GM12878 (cell line): ENCODE results near the gene SLC51A. TPM values are rescaled to one million over a fixed set of nuclear protein-coding genes. Genes with fewer than 3 reads are reported as not detected.

ENCODE experiments used
- ATAC-seq: fragments of 200-7000 bp; cut with Tn5 transposase; 3 replicates; pipeline ENCODE4 v1.9.1; 2020; ENCODE audit warnings: mild to moderate bottlenecking, moderate library complexity
- BruUV-seq: library from RNA; stranded (reverse); fragments of 400-500 nt; replicated peaks from 2 replicates; lab custom pipeline; 2021; lab: Mats Ljungman, UMichigan
- CTCF ChIA-PET: fragments of 300-600 bp; sonication (Branson Sonifier 250); formaldehyde crosslinking; extraction: SDS; loops from one replicate; lab custom pipeline; 2021; ENCODE audit warnings: inconsistent platforms; lab: Yijun Ruan, JAX
- POLR2A ChIA-PET: fragments of 350-600 bp; formaldehyde crosslinking; extraction: SDS; loops from one replicate; lab custom pipeline; 2021; ENCODE audit warnings: inconsistent platforms; lab: Charles Lee
- RAD21 ChIA-PET: fragments of 300-600 bp; sonication (Branson Sonifier 250); formaldehyde crosslinking; loops from one replicate; lab custom pipeline; 2023; ENCODE audit warnings: antibody characterized with exemption; ENCODE audit not compliant: unreplicated experiment; lab: Charles Lee
- SMC1A ChIA-PET: fragments of 300-600 bp; sonication (Branson Sonifier 250); formaldehyde crosslinking; loops from one replicate; lab custom pipeline; 2023; ENCODE audit not compliant: unreplicated experiment, uncharacterized antibody; lab: Charles Lee
- DNase-seq: peaks from one replicate; pipeline ENCODE4 v3.0.0-alpha.2; 2011; ENCODE audit warnings: low read depth, low spot score
- FAIRE-seq: peaks from 3 replicates; lab custom pipeline; 2011; peaks lifted over from hg19 to GRCh38; lab: Jason Lieb, UNC
- H2AFZ ChIP-seq: 2 replicates; pipeline ENCODE4 v1.6.0; 2011; ENCODE audit warnings: low read depth, low read length, control low read depth; ENCODE audit not compliant: control insufficient read depth
- H3K27ac ChIP-seq: 2 replicates; pipeline ENCODE4 v1.5.1; 2011; ENCODE audit warnings: control low read depth; ENCODE audit not compliant: control insufficient read depth, insufficient read depth
- H3K27me3 ChIP-seq, 2 experiments: replicated peaks in 1 of 2; 2 replicates each; pipeline versions ENCODE4 v1.6.0 to v1.6.1; 2011; ENCODE audit warnings: low read length in 1 of 2; ENCODE audit not compliant: control insufficient read depth in 2 of 2, insufficient read depth in 2 of 2
- H3K36me3 ChIP-seq, 2 experiments: 2 replicates each; pipeline ENCODE4 v1.5.1; 2011; ENCODE audit warnings: low read length in 1 of 2; ENCODE audit not compliant: control insufficient read depth in 2 of 2, insufficient read depth in 2 of 2
- H3K4me1 ChIP-seq: 2 replicates; pipeline ENCODE4 v1.6.1; 2011; ENCODE audit warnings: mild to moderate bottlenecking, low read length, moderate library complexity, mixed read lengths; ENCODE audit not compliant: control insufficient read depth, insufficient read depth
- H3K4me2 ChIP-seq: 2 replicates; pipeline ENCODE4 v1.6.0; 2011; ENCODE audit warnings: control low read depth; ENCODE audit not compliant: control insufficient read depth, insufficient read depth
- H3K4me3 ChIP-seq: fragments of 200-600 bp; sonication (generic); 2 replicates; pipeline ENCODE4 v1.5.1; 2016
- H3K79me2 ChIP-seq: 2 replicates; pipeline ENCODE4 v1.6.0; 2011; ENCODE audit warnings: low read length; ENCODE audit not compliant: control insufficient read depth, insufficient read depth
- H3K9ac ChIP-seq: 2 replicates; pipeline ENCODE4 v1.8.0; 2011; ENCODE audit warnings: low read length, control low read depth, mixed read lengths; ENCODE audit not compliant: control insufficient read depth, insufficient read depth
- H3K9me3 ChIP-seq: replicated peaks from 3 replicates; pipeline ENCODE4 v1.5.1; 2011; ENCODE audit warnings: mild to moderate bottlenecking, low read length; ENCODE audit not compliant: control insufficient read depth, insufficient read depth
- H4K20me1 ChIP-seq: 2 replicates; pipeline ENCODE4 v1.6.0; 2011; ENCODE audit not compliant: control insufficient read depth, insufficient read depth
- IKZF2 ChIP-seq, 2 experiments: fragments of 450-650 bp; IDR thresholded peaks; 2 replicates each; pipeline ENCODE4 v1.6.1; 2017; ENCODE audit warnings: mild to moderate bottlenecking in 2 of 2, moderate library complexity in 2 of 2
- RAD21 ChIP-seq: IDR thresholded peaks from 2 replicates; pipeline ENCODE4 v1.6.1; 2011; ENCODE audit warnings: mild to moderate bottlenecking, low read depth, low read length, moderate library complexity; ENCODE audit not compliant: insufficient read depth
- RUNX3 ChIP-seq: IDR thresholded peaks from 2 replicates; pipeline ENCODE4 v1.6.1; 2012; ENCODE audit warnings: low read length, inconsistent platforms
- ZNF24 ChIP-seq: fragments of 450-650 bp; IDR thresholded peaks from 2 replicates; pipeline ENCODE4 v1.6.1; 2017; ENCODE audit warnings: antibody characterized with exemption, mild to moderate bottlenecking
- WGBS: methylation state at CpG from one replicate; pipeline ENCODE4 v1.1.6; 2016; ENCODE audit warnings: low lambda C conversion rate; ENCODE audit not compliant: insufficient replicate concordance, insufficient coverage; ENCODE audit errors: missing lambda C conversion rate; 5-methylcytosine and 5-hydroxymethylcytosine counted together
- in situ Hi-C: fragments of 300-500 bp; cut with MboI; formaldehyde crosslinking; loops from 9 replicates; pipeline ENCODE4 v1.14.3; 2018; ENCODE audit warnings: mixed read lengths
- intact Hi-C: fragments of 100-400 bp; cut with micrococcal nuclease; formaldehyde crosslinking; loops from one replicate; pipeline ENCODE4 v1.14.2; 2022; ENCODE audit not compliant: unreplicated experiment
- polyA plus RNA-seq, 11 experiments: library from polyadenylated mRNA; depleted of rRNA in 4 of 11; unstranded in 6 of 11; stranded (reverse) in 5 of 11; fragments of >200 nt; fragmentation: Nextera tagmentation in 4 of 11; fragmentation: Illumina TruSeq in 1 of 11; extraction: Ambion mirVana in 4 of 11; extraction: Trizol in 1 of 11; gene quantifications; 1 replicate in 1 of 11; 2 replicates in 10 of 11; pipeline versions ENCODE4 v1.2.1 to v1.2.3, GENCODE V29; 2011 to 2016; ENCODE audit warnings: inconsistent platforms in 2 of 11, missing spikeins in 2 of 11, low read depth in 1 of 11
- total RNA-seq, 4 experiments: library from RNA; depleted of rRNA in 3 of 4; stranded (reverse); fragments of >200 nt in 3 of 4; fragmentation: Illumina TruSeq in 1 of 4; extraction: Trizol in 1 of 4; gene quantifications; 2 replicates each; pipeline versions ENCODE4 v1.2.1 to v1.2.3, GENCODE V29; 2013 to 2021
- TF ChIP-seq, protein P1 (sequence below): IDR thresholded peaks from 2 replicates; pipeline ENCODE4 v1.6.1; 2011; ENCODE audit warnings: borderline replicate concordance, low read depth, mild to moderate bottlenecking, moderate library complexity, mixed read lengths, low read length; ENCODE audit not compliant: insufficient read depth; ENCODE audit errors: extremely low read length

SLC51A gene
- total and polyA plus RNA-seq, 10 of the 15 experiments (the other 5 are each of a cell fraction or from before 2014, with no cell fraction given), result 0.99 to 3.9 (median 2.2) TPM; not detected in 6

DNA sequence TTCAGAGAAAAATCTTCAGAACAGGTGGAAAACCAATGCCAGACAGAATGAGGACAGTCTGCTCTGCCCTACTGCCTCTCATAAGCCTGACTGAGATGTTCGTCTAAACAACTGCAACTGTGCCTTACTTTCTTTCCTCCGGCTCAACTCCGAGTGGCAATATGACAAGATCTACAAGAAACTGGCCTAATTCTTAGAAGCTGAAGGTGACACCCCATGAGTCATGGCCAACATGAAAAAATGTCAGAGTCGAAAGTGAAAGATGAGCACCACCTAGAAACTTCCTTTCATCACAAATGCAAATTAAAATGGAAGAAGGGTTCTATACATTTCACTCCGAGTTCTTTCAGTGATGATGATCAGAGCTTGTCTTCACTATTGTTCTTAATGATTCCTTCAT is 58.3 kb downstream of the SLC51A start (continued):
- TF ChIP-seq, protein P1, sequence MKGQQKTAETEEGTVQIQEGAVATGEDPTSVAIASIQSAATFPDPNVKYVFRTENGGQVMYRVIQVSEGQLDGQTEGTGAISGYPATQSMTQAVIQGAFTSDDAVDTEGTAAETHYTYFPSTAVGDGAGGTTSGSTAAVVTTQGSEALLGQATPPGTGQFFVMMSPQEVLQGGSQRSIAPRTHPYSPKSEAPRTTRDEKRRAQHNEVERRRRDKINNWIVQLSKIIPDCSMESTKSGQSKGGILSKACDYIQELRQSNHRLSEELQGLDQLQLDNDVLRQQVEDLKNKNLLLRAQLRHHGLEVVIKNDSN, result no peak

DNA sequence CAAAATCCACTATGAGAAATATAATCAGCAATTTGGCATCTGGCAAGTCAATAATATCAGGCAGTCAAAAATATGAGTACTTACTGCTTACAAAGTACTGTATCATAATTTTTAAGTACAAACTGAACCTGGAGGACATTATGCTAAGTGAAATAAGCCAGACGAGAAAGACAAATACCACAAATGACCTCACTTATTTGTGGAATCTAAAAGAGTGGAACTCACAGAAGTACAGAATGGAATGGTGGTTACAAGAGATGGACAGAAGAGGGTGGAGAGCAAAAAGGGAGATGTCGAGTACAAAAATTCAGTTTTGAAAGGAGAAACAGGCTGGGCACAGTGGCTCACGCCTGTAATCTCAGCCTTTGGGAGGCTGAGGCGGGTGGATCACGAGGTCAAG is 58.8 kb downstream of the SLC51A start:
- WGBS, result 70% methylated on average over 5 of the region's 5 CpGs
- H4K20me1 ChIP-seq, result no peaks in the 10 kb centered on the region
- H3K4me1 ChIP-seq, result peaks cover 44% of the 10 kb centered on the region
- TF ChIP-seq ZNF24, result no peak
- no peak for TF ChIP-seq RAD21
- no peak for TF ChIP-seq IKZF2 (IDR thresholded peaks at IDR 0.05)
- peak; percentile 45; the same call in 1 of the 2 replicates for TF ChIP-seq RUNX3
- TF ChIP-seq, all 136 proteins: peak for 1
- no peaks in the 10 kb centered on the region for H3K27me3 ChIP-seq
- RAD21 ChIA-PET, result interaction anchor here (1.3 kb wide), 1 partner anchor 43 kb away, joined by 3 read pairs; the partner anchor contains the start of gene DYNLT2B
- peak overlapping the region; percentile 63 for H3K27ac ChIP-seq
- POLR2A ChIA-PET, result interaction anchor here (0.8 to 1.2 kb wide), 2 partner anchors 16 to 24 kb away, joined by 3 to 5 read pairs; no protein-coding TSS in a partner anchor
- no peak overlapping the region for H2AFZ ChIP-seq
- DNase-seq (no peak), ATAC-seq (peak; percentile 9), FAIRE-seq (no peak)
- no peak overlapping the region for H3K9ac ChIP-seq
- BruUV-seq, result no TSS peak
- H3K4me2 ChIP-seq, result peak overlapping the region; percentile 65
- SMC1A ChIA-PET, result interaction anchor here (1.0 to 2.0 kb wide), 4 partner anchors 9 to 43 kb away, joined by 3 to 4 read pairs (median 4); partner anchors contain the start of gene DYNLT2B
- CTCF ChIA-PET, result interaction anchor here (1.6 kb wide), 1 partner anchor 167 kb away, joined by 3 read pairs; no protein-coding TSS in a partner anchor
- intact Hi-C loops (loop anchor here (5.0 kb wide), 1 partner anchor 42 kb away; the partner anchor contains the start of gene DYNLT2B), in situ Hi-C loops (no loop called here)
- no peaks in the 10 kb centered on the region; the same call in 2 of the 3 replicates for H3K9me3 ChIP-seq
- peak overlapping the region; percentile 13; the same call in 1 of the 2 replicates for H3K4me3 ChIP-seq
- peaks cover 60% of the 10 kb centered on the region for H3K79me2 ChIP-seq
- H3K36me3 ChIP-seq, result peaks cover 0 to 8% of the 10 kb centered on the region in 2 experiments; a peak in 3 of 4 replicates
